GM21825 (cell line): ENCODE measurements around the gene B3GLCT.

Experiments
- ATAC-seq: cut with Tn5 transposase; IDR thresholded peaks from one replicate; pipeline ENCODE4 v1.9.1; 2021; ENCODE audit warnings: mild to moderate bottlenecking, moderate library complexity; ENCODE audit not compliant: unreplicated experiment

B3GLCT gene

GRCh38 chr13:31267126-31267784 is 67.5 kb downstream of the B3GLCT start:
- no peak for ATAC-seq

- no peak for ATAC-seq
Observed at GRCh38 chr13:31274390-31274789, 74.6 kb downstream of the B3GLCT start.

GRCh38 chr13:31276421-31276820 is 76.6 kb downstream of the B3GLCT start:
- no peak for ATAC-seq

- ATAC-seq = no peak
Observed at GRCh38 chr13:31278869-31279268, 79.1 kb downstream of the B3GLCT start.

- no peak for ATAC-seq
Observed at GRCh38 chr13:31282741-31283455, 83.1 kb downstream of the B3GLCT start.

GRCh38 chr13:31286930-31287329 is 87.2 kb downstream of the B3GLCT start:
- no peak for ATAC-seq

- no peak for ATAC-seq
Observed at GRCh38 chr13:31301119-31301518, 101.3 kb downstream of the B3GLCT start.

GRCh38 chr13:31310356-31310755 is 110.6 kb downstream of the B3GLCT start:
- no peak for ATAC-seq

- no peak for ATAC-seq
Observed at GRCh38 chr13:31310786-31311185, 111.0 kb downstream of the B3GLCT start.

- no peak for ATAC-seq
Observed at GRCh38 chr13:31311921-31312320, 112.1 kb downstream of the B3GLCT start.

- no peak for ATAC-seq
Observed at GRCh38 chr13:31314961-31315360, 115.2 kb downstream of the B3GLCT start.

GRCh38 chr13:31320946-31321345 is 121.2 kb downstream of the B3GLCT start:
- no peak for ATAC-seq

GRCh38 chr13:31321457-31321856 is 121.7 kb downstream of the B3GLCT start:
- ATAC-seq = no peak

- no peak for ATAC-seq
Observed at GRCh38 chr13:31322026-31322425, 122.3 kb downstream of the B3GLCT start.

GRCh38 chr13:31322702-31323405 is 123.1 kb downstream of the B3GLCT start:
- no peak for ATAC-seq

- ATAC-seq = no peak
Observed at GRCh38 chr13:31327182-31327860, 127.5 kb downstream of the B3GLCT start.

- ATAC-seq = no peak
Observed at GRCh38 chr13:31328549-31329235, 128.9 kb downstream of the B3GLCT start.

- no peak for ATAC-seq
Observed at GRCh38 chr13:31330236-31330635, 130.5 kb downstream of the B3GLCT start.

GRCh38 chr13:31331068-31331467 is 131.3 kb downstream of the B3GLCT start:
- ATAC-seq = no peak

GRCh38 chr13:31334547-31334946 is 134.8 kb downstream of the B3GLCT start:
- no peak for ATAC-seq
